Activated CD8-positive, alpha-beta memory T cell treated with anti-CD3 and anti-CD28 coated beads, Interleukin-2, amount 10 ng/mL, durations not matched to agents 7 days and 5 days (primary cell): ENCODE measurements around the gene IL6R. TPM values are rescaled to one million over a fixed set of nuclear protein-coding genes. Genes with fewer than 3 reads are reported as not detected.

Experiments
- ATAC-seq: fragments of 150-1000 bp; cut with Tn5 transposase; one replicate; pipeline ENCODE4 v1.10.0; 2021; ENCODE audit warnings: moderate library complexity
- CTCF ChIA-PET: fragments of 350-600 bp; sonication (Branson Sonifier 250); formaldehyde crosslinking; loops from one replicate; lab custom pipeline; 2021; ENCODE audit warnings: antibody characterized with exemption; lab: Charles Lee
- DNase-seq: peaks from one replicate; pipeline ENCODE4 v3.0.0-alpha.2; 2020
- H3K27ac Mint-ChIP-seq: one replicate; pipeline ENCODE4 v1.8.0; 2021; ENCODE audit warnings: mild to moderate bottlenecking, mixed read lengths
- H3K27me3 Mint-ChIP-seq: one replicate; pipeline ENCODE4 v1.8.0; 2021; ENCODE audit warnings: mixed read lengths
- H3K36me3 Mint-ChIP-seq: one replicate; pipeline ENCODE4 v1.8.0; 2021; ENCODE audit warnings: mild to moderate bottlenecking, mixed read lengths
- H3K4me1 Mint-ChIP-seq: one replicate; pipeline ENCODE4 v1.8.0; 2021; ENCODE audit warnings: mixed read lengths
- H3K4me3 Mint-ChIP-seq: one replicate; pipeline ENCODE4 v1.8.0; 2021; ENCODE audit warnings: mild to moderate bottlenecking, moderate library complexity, mixed read lengths
- H3K9me3 Mint-ChIP-seq: one replicate; pipeline ENCODE4 v1.8.0; 2022; ENCODE audit warnings: low read depth, mixed read lengths
- total RNA-seq, 2 experiments: library from RNA; stranded (reverse); gene quantifications; one replicate each; pipeline ENCODE4 v1.2.3, GENCODE V29; 2021

IL6R gene
- total RNA-seq, 2 experiments from 2014 or later, result 0.53 to 0.66 TPM

GRCh38 chr1:154422521-154422920 is 17.4 kb downstream of the IL6R start:
- CTCF ChIA-PET, result no interaction called here
- ATAC-seq (no peak), DNase-seq (no peak)
- Mint-ChIP-seq H3K4me1 (peaks cover 11% of the 10 kb centered on the region), H3K27ac (no peak overlapping the region), H3K36me3 (no peaks in the 10 kb centered on the region), H3K9me3 (no peaks in the 10 kb centered on the region), H3K4me3 (no peak overlapping the region), H3K27me3 (no peaks in the 10 kb centered on the region)

GRCh38 chr1:154423304-154423987 is 18.3 kb downstream of the IL6R start:
- H3K4me3 Mint-ChIP-seq, result no peak overlapping the region
- CTCF ChIA-PET, result no interaction called here
- peaks cover 11% of the 10 kb centered on the region for H3K4me1 Mint-ChIP-seq
- no peaks in the 10 kb centered on the region for H3K9me3 Mint-ChIP-seq
- H3K36me3 Mint-ChIP-seq, result no peaks in the 10 kb centered on the region
- DNase-seq (no peak), ATAC-seq (no peak)
- H3K27ac Mint-ChIP-seq, result no peak overlapping the region
- H3K27me3 Mint-ChIP-seq, result no peaks in the 10 kb centered on the region

GRCh38 chr1:154423988-154424326 is 18.8 kb downstream of the IL6R start:
- Mint-ChIP-seq H3K4me1 (peaks cover 11% of the 10 kb centered on the region), H3K27me3 (no peaks in the 10 kb centered on the region), H3K4me3 (no peak overlapping the region), H3K36me3 (no peaks in the 10 kb centered on the region), H3K27ac (no peak overlapping the region), H3K9me3 (no peaks in the 10 kb centered on the region)
- ATAC-seq, result no peak
- CTCF ChIA-PET, result no interaction called here
- no peak for DNase-seq

GRCh38 chr1:154425172-154425571 is 20.0 kb downstream of the IL6R start:
- no peak overlapping the region for H3K27ac Mint-ChIP-seq
- H3K27me3 Mint-ChIP-seq, result no peaks in the 10 kb centered on the region
- no peaks in the 10 kb centered on the region for H3K9me3 Mint-ChIP-seq
- H3K4me3 Mint-ChIP-seq, result no peak overlapping the region
- ATAC-seq, result no peak
- H3K36me3 Mint-ChIP-seq, result no peaks in the 10 kb centered on the region
- peaks cover 6% of the 10 kb centered on the region for H3K4me1 Mint-ChIP-seq
- DNase-seq, result no peak
- CTCF ChIA-PET, result no interaction called here

GRCh38 chr1:154427173-154428139 is 22.3 kb downstream of the IL6R start:
- no peak for DNase-seq
- Mint-ChIP-seq H3K36me3 (no peaks in the 10 kb centered on the region), H3K9me3 (no peaks in the 10 kb centered on the region), H3K4me1 (peaks cover 12% of the 10 kb centered on the region), H3K27ac (no peak overlapping the region), H3K27me3 (no peaks in the 10 kb centered on the region), H3K4me3 (no peak overlapping the region)
- CTCF ChIA-PET, result interaction anchor here (0.9 to 1.5 kb wide), 2 partner anchors 11 to 104 kb away, joined by 3 read pairs; no protein-coding TSS in a partner anchor
- no peak for ATAC-seq

- Mint-ChIP-seq H3K4me3 (no peak overlapping the region), H3K27ac (no peak overlapping the region), H3K36me3 (no peaks in the 10 kb centered on the region), H3K27me3 (no peaks in the 10 kb centered on the region), H3K4me1 (peaks cover 23% of the 10 kb centered on the region), H3K9me3 (no peaks in the 10 kb centered on the region)
- ATAC-seq, result no peak
- CTCF ChIA-PET, result no interaction called here
- DNase-seq, result no peak
These were observed 24.0 kb downstream of the IL6R start for GRCh38 chr1:154429118-154429517.

GRCh38 chr1:154429841-154430611 is 24.9 kb downstream of the IL6R start:
- no peak for DNase-seq
- Mint-ChIP-seq H3K27me3 (no peaks in the 10 kb centered on the region), H3K4me3 (no peak overlapping the region), H3K27ac (no peak overlapping the region), H3K9me3 (no peaks in the 10 kb centered on the region), H3K4me1 (peaks cover 23% of the 10 kb centered on the region), H3K36me3 (no peaks in the 10 kb centered on the region)
- CTCF ChIA-PET, result interaction anchor here (1.2 to 3.5 kb wide), 2 partner anchors 14 to 24 kb away, joined by 3 to 14 read pairs; no protein-coding TSS in a partner anchor
- ATAC-seq, result no peak

GRCh38 chr1:154430903-154431302 is 25.8 kb downstream of the IL6R start:
- no peak overlapping the region for H3K4me3 Mint-ChIP-seq
- DNase-seq (no peak), ATAC-seq (no peak)
- no peaks in the 10 kb centered on the region for H3K27me3 Mint-ChIP-seq
- H3K27ac Mint-ChIP-seq, result no peak overlapping the region
- CTCF ChIA-PET, result interaction anchor here (0.9 to 3.5 kb wide), 4 partner anchors 13 to 32 kb away, joined by 3 to 14 read pairs (median 3); no protein-coding TSS in a partner anchor
- H3K4me1 Mint-ChIP-seq, result peaks cover 23% of the 10 kb centered on the region
- H3K36me3 Mint-ChIP-seq, result no peaks in the 10 kb centered on the region
- no peaks in the 10 kb centered on the region for H3K9me3 Mint-ChIP-seq

- DNase-seq (peak; percentile 58), ATAC-seq (peak; percentile 79)
- Mint-ChIP-seq H3K4me1 (peaks cover 23% of the 10 kb centered on the region), H3K27ac (no peak overlapping the region), H3K27me3 (no peaks in the 10 kb centered on the region), H3K4me3 (no peak overlapping the region), H3K36me3 (no peaks in the 10 kb centered on the region), H3K9me3 (no peaks in the 10 kb centered on the region)
- CTCF ChIA-PET, result interaction anchor here (0.9 to 3.5 kb wide), 4 partner anchors 12 to 31 kb away, joined by 3 to 14 read pairs (median 3); no protein-coding TSS in a partner anchor
These were observed 26.6 kb downstream of the IL6R start for GRCh38 chr1:154431586-154432373.

GRCh38 chr1:154433161-154433764 is 28.1 kb downstream of the IL6R start:
- H3K4me3 Mint-ChIP-seq, result no peak overlapping the region
- H3K27me3 Mint-ChIP-seq, result peaks cover 4% of the 10 kb centered on the region
- H3K36me3 Mint-ChIP-seq, result no peaks in the 10 kb centered on the region
- no peak overlapping the region for H3K27ac Mint-ChIP-seq
- no peaks in the 10 kb centered on the region for H3K9me3 Mint-ChIP-seq
- CTCF ChIA-PET, result interaction anchor here (3.5 kb wide), 1 partner anchor 10 kb away, joined by 14 read pairs; no protein-coding TSS in a partner anchor
- ATAC-seq, result peak; percentile 13
- DNase-seq, result no peak
- H3K4me1 Mint-ChIP-seq, result peaks cover 27% of the 10 kb centered on the region

GRCh38 chr1:154434346-154435085 is 29.4 kb downstream of the IL6R start:
- CTCF ChIA-PET, result interaction anchor here (0.8 kb wide), 1 partner anchor 74 kb away, joined by 3 read pairs; no protein-coding TSS in a partner anchor
- no peaks in the 10 kb centered on the region for H3K36me3 Mint-ChIP-seq
- H3K4me3 Mint-ChIP-seq, result no peak overlapping the region
- no peaks in the 10 kb centered on the region for H3K9me3 Mint-ChIP-seq
- ATAC-seq (no peak), DNase-seq (no peak)
- peaks cover 33% of the 10 kb centered on the region for H3K4me1 Mint-ChIP-seq
- no peak overlapping the region for H3K27ac Mint-ChIP-seq
- peaks cover 11% of the 10 kb centered on the region for H3K27me3 Mint-ChIP-seq
